ENCODE data around the gene SLC9A3.

The SLC9A3 gene

GRCh38 chr5:497871-498509, 26.3 kb downstream of the SLC9A3 start:
- Histone ChIP-seq H3K27ac (ENCODE audit: low read depth, low read length) (no peak overlapping the region), H3K9ac (ENCODE audit: low read length) (no peak overlapping the region), H3K36me3 (ENCODE audit: insufficient read depth, low read length) (no peaks in the 10 kb centered on the region), H3K9me3 (ENCODE audit: low read length) (no peaks in the 10 kb centered on the region), H3K27me3 (ENCODE audit: control insufficient read depth in 1 of 2, insufficient read depth in 2 of 2, low read length in 2 of 2) (peaks cover 0 to 49% of the 10 kb centered on the region in 2 donors), H3K4me3 (ENCODE audit: low read depth in 1 of 2, low read length in 2 of 2) (no peak overlapping the region), H3K4me1 (ENCODE audit: insufficient read depth, low read length) (no peaks in the 10 kb centered on the region)

- Histone ChIP-seq H3K4me1 (ENCODE audit: insufficient read depth, low read length) (no peaks in the 10 kb centered on the region), H3K9ac (ENCODE audit: low read length) (no peak overlapping the region), H3K9me3 (ENCODE audit: low read length) (no peaks in the 10 kb centered on the region), H3K27ac (ENCODE audit: low read depth, low read length) (no peak overlapping the region), H3K27me3 (ENCODE audit: control insufficient read depth in 1 of 2, insufficient read depth in 2 of 2, low read length in 2 of 2) (peaks cover 0 to 54% of the 10 kb centered on the region in 2 donors), H3K36me3 (ENCODE audit: insufficient read depth, low read length) (no peaks in the 10 kb centered on the region), H3K4me3 (ENCODE audit: low read depth in 1 of 2, low read length in 2 of 2) (no peak overlapping the region)
Measured at GRCh38 chr5:497090-497700, 27.1 kb downstream of the SLC9A3 start.

- Histone ChIP-seq H3K27me3 (ENCODE audit: control insufficient read depth in 1 of 2, insufficient read depth in 2 of 2, low read length in 2 of 2) (peaks cover 0 to 47% of the 10 kb centered on the region in 2 donors), H3K9ac (ENCODE audit: low read length) (no peak overlapping the region), H3K27ac (ENCODE audit: low read depth, low read length) (no peak overlapping the region), H3K36me3 (ENCODE audit: insufficient read depth, low read length) (no peaks in the 10 kb centered on the region), H3K9me3 (ENCODE audit: low read length) (no peaks in the 10 kb centered on the region), H3K4me1 (ENCODE audit: insufficient read depth, low read length) (no peaks in the 10 kb centered on the region), H3K4me3 (ENCODE audit: low read depth in 1 of 2, low read length in 2 of 2) (no peak overlapping the region)
Measured at GRCh38 chr5:496028-496427, 28.2 kb downstream of the SLC9A3 start.

- no peak overlapping the region for H3K4me3 ChIP-seq (ENCODE audit: low read depth in 1 of 2, low read length in 2 of 2)
- peaks cover 0 to 37% of the 10 kb centered on the region in 2 donors for H3K27me3 ChIP-seq (ENCODE audit: control insufficient read depth in 1 of 2, insufficient read depth in 2 of 2, low read length in 2 of 2)
Measured at GRCh38 chr5:494667-495255, 29.5 kb downstream of the SLC9A3 start.

GRCh38 chr5:493758-494157, 30.5 kb downstream of the SLC9A3 start:
- Histone ChIP-seq H3K36me3 (ENCODE audit: insufficient read depth, low read length) (no peaks in the 10 kb centered on the region), H3K4me1 (ENCODE audit: insufficient read depth, low read length) (no peaks in the 10 kb centered on the region), H3K9ac (ENCODE audit: low read length) (no peak overlapping the region), H3K27ac (ENCODE audit: low read depth, low read length) (no peak overlapping the region), H3K4me3 (ENCODE audit: low read depth in 1 of 2, low read length in 2 of 2) (no peak overlapping the region), H3K27me3 (ENCODE audit: control insufficient read depth in 1 of 2, insufficient read depth in 2 of 2, low read length in 2 of 2) (peaks cover 0 to 38% of the 10 kb centered on the region in 2 donors), H3K9me3 (ENCODE audit: low read length) (no peaks in the 10 kb centered on the region)

More at GRCh38 chr5:494667-495255, 29.5 kb downstream of the SLC9A3 start:
- Histone ChIP-seq H3K4me1 (ENCODE audit: insufficient read depth, low read length) (no peaks in the 10 kb centered on the region), H3K9me3 (ENCODE audit: low read length) (no peaks in the 10 kb centered on the region), H3K36me3 (ENCODE audit: insufficient read depth, low read length) (no peaks in the 10 kb centered on the region), H3K27ac (ENCODE audit: low read depth, low read length) (no peak overlapping the region), H3K9ac (ENCODE audit: low read length) (no peak overlapping the region)

GRCh38 chr5:493119-493701, 31.0 kb downstream of the SLC9A3 start:
- no peaks in the 10 kb centered on the region for H3K4me1 ChIP-seq (ENCODE audit: insufficient read depth, low read length)
- no peak overlapping the region for H3K4me3 ChIP-seq (ENCODE audit: low read depth in 1 of 2, low read length in 2 of 2)
- no peak overlapping the region for H3K27ac ChIP-seq (ENCODE audit: low read depth, low read length)
- H3K9ac ChIP-seq (ENCODE audit: low read length) = no peak overlapping the region
- H3K27me3 ChIP-seq (ENCODE audit: control insufficient read depth in 1 of 2, insufficient read depth in 2 of 2, low read length in 2 of 2) = peaks cover 0 to 39% of the 10 kb centered on the region in 2 donors
- H3K36me3 ChIP-seq (ENCODE audit: insufficient read depth, low read length) = no peaks in the 10 kb centered on the region
- H3K9me3 ChIP-seq (ENCODE audit: low read length) = no peaks in the 10 kb centered on the region

GRCh38 chr5:492314-492893, 31.8 kb downstream of the SLC9A3 start:
- H3K4me1 ChIP-seq (ENCODE audit: insufficient read depth, low read length) = no peaks in the 10 kb centered on the region
- H3K27me3 ChIP-seq (ENCODE audit: control insufficient read depth in 1 of 2, insufficient read depth in 2 of 2, low read length in 2 of 2) = peaks cover 0 to 38% of the 10 kb centered on the region in 2 donors
- H3K4me3 ChIP-seq (ENCODE audit: low read depth in 1 of 2, low read length in 2 of 2) = no peak overlapping the region
- H3K9me3 ChIP-seq (ENCODE audit: low read length) = no peaks in the 10 kb centered on the region
- no peak overlapping the region for H3K9ac ChIP-seq (ENCODE audit: low read length)
- no peak overlapping the region for H3K27ac ChIP-seq (ENCODE audit: low read depth, low read length)
- H3K36me3 ChIP-seq (ENCODE audit: insufficient read depth, low read length) = no peaks in the 10 kb centered on the region

- peaks cover 0 to 38% of the 10 kb centered on the region in 2 donors for H3K27me3 ChIP-seq (ENCODE audit: control insufficient read depth in 1 of 2, insufficient read depth in 2 of 2, low read length in 2 of 2)
- no peaks in the 10 kb centered on the region for H3K36me3 ChIP-seq (ENCODE audit: insufficient read depth, low read length)
- H3K4me3 ChIP-seq (ENCODE audit: low read depth in 1 of 2, low read length in 2 of 2) = no peak overlapping the region
- H3K9ac ChIP-seq (ENCODE audit: low read length) = no peak overlapping the region
- H3K27ac ChIP-seq (ENCODE audit: low read depth, low read length) = no peak overlapping the region
- H3K9me3 ChIP-seq (ENCODE audit: low read length) = no peaks in the 10 kb centered on the region
- no peaks in the 10 kb centered on the region for H3K4me1 ChIP-seq (ENCODE audit: insufficient read depth, low read length)
Measured at GRCh38 chr5:491856-492155, 32.4 kb downstream of the SLC9A3 start.

GRCh38 chr5:491119-491855, 33.0 kb downstream of the SLC9A3 start:
- no peak overlapping the region for H3K9ac ChIP-seq (ENCODE audit: low read length)
- no peaks in the 10 kb centered on the region for H3K9me3 ChIP-seq (ENCODE audit: low read length)
- H3K4me3 ChIP-seq (ENCODE audit: low read depth in 1 of 2, low read length in 2 of 2) = no peak overlapping the region
- no peak overlapping the region for H3K27ac ChIP-seq (ENCODE audit: low read depth, low read length)
- H3K27me3 ChIP-seq (ENCODE audit: control insufficient read depth in 1 of 2, insufficient read depth in 2 of 2, low read length in 2 of 2) = peaks cover 0 to 37% of the 10 kb centered on the region in 2 donors
- H3K4me1 ChIP-seq (ENCODE audit: insufficient read depth, low read length) = no peaks in the 10 kb centered on the region
- H3K36me3 ChIP-seq (ENCODE audit: insufficient read depth, low read length) = no peaks in the 10 kb centered on the region

- Histone ChIP-seq H3K9me3 (ENCODE audit: low read length) (no peaks in the 10 kb centered on the region), H3K4me1 (ENCODE audit: insufficient read depth, low read length) (no peaks in the 10 kb centered on the region), H3K9ac (ENCODE audit: low read length) (no peak overlapping the region), H3K27me3 (ENCODE audit: control insufficient read depth in 1 of 2, insufficient read depth in 2 of 2, low read length in 2 of 2) (peaks cover 0 to 40% of the 10 kb centered on the region in 2 donors), H3K4me3 (ENCODE audit: low read depth in 1 of 2, low read length in 2 of 2) (no peak overlapping the region), H3K36me3 (ENCODE audit: insufficient read depth, low read length) (no peaks in the 10 kb centered on the region), H3K27ac (ENCODE audit: low read depth, low read length) (no peak overlapping the region)
Measured at GRCh38 chr5:490116-491106, 33.8 kb downstream of the SLC9A3 start.
